HG02884 (cell line): ENCODE measurements around the gene RAPGEF6.
A peak's percentile ranks its signal among the peaks of the same experiment; 100 is the strongest.

Experiments used
- ATAC-seq: cut with Tn5 transposase; IDR thresholded peaks from one replicate; pipeline ENCODE4 v1.9.1; 2021; ENCODE audit warnings: mild to moderate bottlenecking, moderate library complexity; ENCODE audit not compliant: unreplicated experiment

RAPGEF6 gene

GRCh38 chr5:131542723-131543122 is 92.3 kb downstream of the RAPGEF6 start:
- no peak for ATAC-seq

- ATAC-seq, result no peak
Measured at GRCh38 chr5:131541762-131542161, 93.3 kb downstream of the RAPGEF6 start.

GRCh38 chr5:131541071-131541470 is 94.0 kb downstream of the RAPGEF6 start:
- ATAC-seq, result no peak

- ATAC-seq, result no peak
Measured at GRCh38 chr5:131539251-131539650, 95.8 kb downstream of the RAPGEF6 start.

- ATAC-seq, result no peak
Measured at GRCh38 chr5:131538177-131538593, 96.8 kb downstream of the RAPGEF6 start.

- ATAC-seq, result no peak
Measured at GRCh38 chr5:131536850-131537448, 98.1 kb downstream of the RAPGEF6 start.

GRCh38 chr5:131536211-131536826 is 98.7 kb downstream of the RAPGEF6 start:
- ATAC-seq, result peak; percentile 94

- ATAC-seq, result no peak
Measured at GRCh38 chr5:131534974-131535373, 100.1 kb downstream of the RAPGEF6 start.

- no peak for ATAC-seq
Measured at GRCh38 chr5:131533836-131534235, 101.2 kb downstream of the RAPGEF6 start.

- ATAC-seq, result no peak
Measured at GRCh38 chr5:131532031-131532640, 102.9 kb downstream of the RAPGEF6 start.

GRCh38 chr5:131530706-131531331 is 104.2 kb downstream of the RAPGEF6 start:
- no peak for ATAC-seq

- no peak for ATAC-seq
Measured at GRCh38 chr5:131528682-131529081, 106.3 kb downstream of the RAPGEF6 start.

- no peak for ATAC-seq
Measured at GRCh38 chr5:131525805-131526204, 109.2 kb downstream of the RAPGEF6 start.

GRCh38 chr5:131524431-131524830 is 110.6 kb downstream of the RAPGEF6 start:
- no peak for ATAC-seq

- ATAC-seq, result no peak
Measured at GRCh38 chr5:131523500-131524185, 111.4 kb downstream of the RAPGEF6 start.

- no peak for ATAC-seq
Measured at GRCh38 chr5:131521252-131521651, 113.8 kb downstream of the RAPGEF6 start.

GRCh38 chr5:131515348-131515747 is 119.7 kb downstream of the RAPGEF6 start:
- ATAC-seq, result no peak

GRCh38 chr5:131514316-131515283 is 120.4 kb downstream of the RAPGEF6 start:
- no peak for ATAC-seq

- no peak for ATAC-seq
Measured at GRCh38 chr5:131513780-131514179, 121.2 kb downstream of the RAPGEF6 start.

GRCh38 chr5:131511934-131512333 is 123.1 kb downstream of the RAPGEF6 start:
- ATAC-seq, result no peak
